ENCODE measurements around the gene KRTAP2-3.

The KRTAP2-3 gene

GRCh38 chr17:41009301-41009760, 50.6 kb downstream of the KRTAP2-3 start:
- DNase-seq, result no peak
- 50% methylated on average over 1 of the region's 4 CpGs for WGBS
- no peak overlapping the region for H2BK15ac ChIP-seq (ENCODE audit: low read depth, poor library complexity, severe bottlenecking)
- no peak overlapping the region for H3K9ac ChIP-seq (ENCODE audit: low read length)
- H2BK120ac ChIP-seq (ENCODE audit: low read depth, low read length), result no peak overlapping the region
- H3K9me3 ChIP-seq (ENCODE audit: control insufficient read depth, low read length), result no peaks in the 10 kb centered on the region
- no peaks in the 10 kb centered on the region for H3K4me1 ChIP-seq (ENCODE audit: control insufficient read depth, insufficient read depth, low read depth, low read length)
- no peak overlapping the region for H3K4me2 ChIP-seq (ENCODE audit: low read length, poor library complexity, severe bottlenecking)
- H2AK5ac ChIP-seq (ENCODE audit: low read length, severe bottlenecking), result no peak overlapping the region
- no peak overlapping the region for H2BK5ac ChIP-seq (ENCODE audit: low read depth, low read length, poor library complexity, severe bottlenecking)
- no peak overlapping the region for H3K27ac ChIP-seq (ENCODE audit: low read length, poor library complexity, severe bottlenecking)
- no peak overlapping the region for H2BK12ac ChIP-seq (ENCODE audit: low read length in 2 of 2)
- H3K79me1 ChIP-seq (replicated peaks; ENCODE audit: low read length, poor library complexity, severe bottlenecking), result no peaks in the 10 kb centered on the region
- no peaks in the 10 kb centered on the region for H3K27me3 ChIP-seq (ENCODE audit: control insufficient read depth in 1 of 2, insufficient read depth in 1 of 2, low read length in 2 of 2)
- no peak overlapping the region for H3K18ac ChIP-seq (ENCODE audit: low read depth in 1 of 2, low read length in 2 of 2)
- H4K8ac ChIP-seq (ENCODE audit: low read length), result no peak overlapping the region
- H3K36me3 ChIP-seq (ENCODE audit: control insufficient read depth in 1 of 2, insufficient read depth in 2 of 2, low read depth in 1 of 2, low read length in 2 of 2), result no peaks in the 10 kb centered on the region
- H3K4ac ChIP-seq (ENCODE audit: low read depth in 1 of 2, low read length in 2 of 2), result no peak overlapping the region
- no peak overlapping the region for H3K14ac ChIP-seq (ENCODE audit: low read length in 2 of 2)
- H3K23ac ChIP-seq (ENCODE audit: low read length in 2 of 2), result no peak overlapping the region
- no peak overlapping the region for H4K91ac ChIP-seq (ENCODE audit: low read length)
- H2AFZ ChIP-seq (ENCODE audit: low read depth, low read length), result no peak overlapping the region
- H3K4me3 ChIP-seq (ENCODE audit: insufficient read depth in 1 of 2, low read depth in 1 of 2, low read length in 2 of 2), result no peak overlapping the region

Measured in mesenchymal stem cell (in vitro differentiated cells and primary cell).